Activated naive CD8-positive, alpha-beta T cell treated with anti-CD3 and anti-CD28 coated beads, Interleukin-2, amount 50 U/mL, for 24 hours (primary cell): Measurements from ENCODE around the gene SNAPC5.

Source experiments
- ATAC-seq: fragments of 150-1000 bp; cut with Tn5 transposase; one replicate; pipeline ENCODE4 v1.10.0; 2021
- DNase-seq: peaks from one replicate; pipeline ENCODE4 v3.0.0; 2021
- H3K27ac Mint-ChIP-seq: one replicate; pipeline ENCODE4 v1.8.0; 2021; ENCODE audit warnings: mild to moderate bottlenecking, mixed read lengths
- H3K27me3 Mint-ChIP-seq: one replicate; pipeline ENCODE4 v1.8.0; 2021; ENCODE audit warnings: mixed read lengths
- H3K36me3 Mint-ChIP-seq: one replicate; pipeline ENCODE4 v1.8.0; 2021; ENCODE audit warnings: low read depth, mixed read lengths
- H3K4me1 Mint-ChIP-seq: one replicate; pipeline ENCODE4 v1.8.0; 2021; ENCODE audit warnings: mixed read lengths
- H3K4me3 Mint-ChIP-seq: one replicate; pipeline ENCODE4 v1.8.0; 2021; ENCODE audit warnings: mild to moderate bottlenecking, moderate library complexity, mixed read lengths
- H3K9me3 Mint-ChIP-seq: one replicate; pipeline ENCODE4 v1.8.0; 2021; ENCODE audit warnings: mixed read lengths

Gene SNAPC5, protein sequence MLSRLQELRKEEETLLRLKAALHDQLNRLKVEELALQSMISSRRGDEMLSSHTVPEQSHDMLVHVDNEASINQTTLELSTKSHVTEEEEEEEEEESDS

DNA sequence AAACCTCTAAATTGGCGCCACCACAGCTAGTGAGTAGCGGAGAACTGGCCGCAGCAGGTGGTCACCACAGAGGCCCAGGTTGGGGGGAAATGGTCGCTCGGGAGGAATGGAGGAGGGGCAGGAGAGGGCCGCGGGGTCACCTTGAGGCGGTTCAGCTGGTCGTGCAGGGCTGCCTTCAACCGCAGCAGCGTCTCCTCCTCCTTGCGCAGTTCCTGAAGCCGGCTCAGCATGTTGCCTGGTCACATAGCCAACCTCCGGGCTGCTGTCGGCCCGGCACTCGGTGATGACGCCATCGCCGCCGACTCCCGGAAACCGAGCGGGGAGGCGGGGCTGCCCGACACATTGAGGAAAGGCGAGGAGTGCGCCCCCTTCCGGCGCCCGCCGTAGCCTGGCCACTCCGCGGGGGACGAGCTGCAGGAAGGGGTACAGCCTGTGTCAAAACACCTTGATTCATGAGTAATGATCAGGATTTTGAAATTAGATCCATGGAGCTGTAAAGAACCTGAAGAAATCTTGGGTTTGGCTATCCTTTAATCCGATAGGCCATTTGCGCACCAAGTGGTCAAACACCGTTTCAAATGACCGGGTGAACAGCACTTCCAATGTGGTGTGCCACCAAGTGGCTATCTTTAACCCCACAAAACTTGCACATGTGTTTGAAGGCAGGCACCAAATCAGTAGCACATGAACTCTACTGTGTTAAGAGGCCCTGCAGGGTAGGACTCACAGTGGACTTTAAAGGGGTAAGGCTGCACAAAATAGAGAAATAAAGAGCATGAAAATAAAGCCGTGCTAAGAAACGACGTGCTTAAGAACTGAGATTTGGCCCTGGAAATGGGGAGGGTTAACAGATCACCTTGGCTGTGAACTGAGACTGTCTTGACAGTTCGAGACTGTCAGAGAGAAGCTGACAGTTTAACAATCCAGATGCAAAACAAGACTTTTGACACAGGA lies at the start of gene SNAPC5:
Gene SNAPC5 (minus strand): TSS at position 261 of the 954 bp plus-strand sequence. CDS start 31 bp downstream, at position 230.
- H3K27ac Mint-ChIP-seq = peak within 1 kb of the TSS; percentile 99
- H3K27me3 Mint-ChIP-seq = no peaks in the 10 kb centered on the region
- H3K36me3 Mint-ChIP-seq = peaks cover 88% of the 10 kb centered on the region
- H3K9me3 Mint-ChIP-seq = no peaks in the 10 kb centered on the region
- H3K4me1 Mint-ChIP-seq = peaks cover 72% of the 10 kb centered on the region
- ATAC-seq (peak; percentile 86), DNase-seq (peak; percentile 99)
- H3K4me3 Mint-ChIP-seq = peak within 1 kb of the TSS; percentile 93

DNA sequence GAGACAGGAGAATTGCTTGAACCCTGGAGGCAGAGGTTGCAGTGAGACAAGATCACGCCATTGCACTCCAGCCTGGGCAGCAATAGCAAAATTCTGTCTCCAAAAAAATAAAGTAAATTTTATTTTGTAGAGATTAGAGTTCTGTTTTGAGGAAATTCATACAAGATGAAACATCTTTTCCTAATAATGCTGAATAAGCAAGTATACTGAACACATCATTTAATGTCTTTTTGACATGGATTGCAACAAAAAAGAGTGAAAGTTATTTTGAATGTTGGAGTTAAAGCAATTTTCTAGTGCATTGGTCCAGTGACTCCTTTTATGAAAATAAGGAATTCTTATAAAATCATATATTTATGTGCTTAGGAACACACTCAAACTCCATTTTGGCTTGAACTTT lies 47.7 kb upstream of the SNAPC5 start:
- ATAC-seq = no peak
- no peaks in the 10 kb centered on the region for H3K27me3 Mint-ChIP-seq

DNA sequence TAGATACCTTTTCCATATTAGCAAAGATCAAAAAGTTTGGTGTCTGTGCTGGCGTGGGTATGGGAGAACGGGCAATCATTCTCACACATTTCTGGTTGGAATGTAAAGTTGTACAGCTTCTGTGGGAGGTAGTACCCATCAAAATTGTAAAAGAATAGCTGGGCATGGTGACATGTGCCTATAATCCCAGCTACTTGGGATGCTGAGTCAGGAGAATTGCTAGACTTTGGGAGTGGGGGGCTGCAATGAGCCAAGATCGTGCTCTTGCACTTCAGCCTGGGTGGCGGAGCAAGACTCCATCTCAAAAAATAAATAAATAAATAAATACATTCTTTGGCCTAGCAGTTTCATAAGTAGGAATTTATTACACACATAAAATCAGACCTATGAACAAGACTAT lies 45.3 kb upstream of the SNAPC5 start:
- no peaks in the 10 kb centered on the region for H3K27me3 Mint-ChIP-seq
- H3K27ac Mint-ChIP-seq = no peak overlapping the region
- peaks cover 2% of the 10 kb centered on the region for H3K4me1 Mint-ChIP-seq
- no peak overlapping the region for H3K4me3 Mint-ChIP-seq
- ATAC-seq = no peak
- no peak for DNase-seq
- peaks cover 40% of the 10 kb centered on the region for H3K36me3 Mint-ChIP-seq
- no peaks in the 10 kb centered on the region for H3K9me3 Mint-ChIP-seq

More for the DNA sequence above, 47.7 kb upstream of the SNAPC5 start:
- H3K4me3 Mint-ChIP-seq = no peak overlapping the region
- H3K36me3 Mint-ChIP-seq = peaks cover 30% of the 10 kb centered on the region
- H3K4me1 Mint-ChIP-seq = peaks cover 2% of the 10 kb centered on the region
- DNase-seq = no peak
- no peaks in the 10 kb centered on the region for H3K9me3 Mint-ChIP-seq
- H3K27ac Mint-ChIP-seq = no peak overlapping the region

DNA sequence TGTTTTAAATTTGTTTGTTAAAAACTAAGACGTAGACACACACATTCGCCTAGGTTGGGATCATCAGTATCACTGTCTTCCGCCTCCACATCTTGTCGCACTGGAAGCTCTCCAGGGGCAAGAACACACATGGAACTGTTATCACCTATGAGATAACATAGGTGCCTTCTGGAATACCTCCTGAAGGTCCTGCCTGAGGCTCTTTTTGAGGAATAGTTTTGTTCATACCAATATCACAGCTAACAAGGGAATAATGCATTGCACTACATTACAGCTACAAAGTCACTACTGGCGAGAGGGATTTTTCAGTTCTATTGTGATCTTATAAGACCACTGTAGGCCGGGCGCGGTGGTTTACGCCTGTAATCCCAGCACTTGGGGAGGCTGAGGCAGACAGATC lies 37.5 kb upstream of the SNAPC5 start:
- H3K4me3 Mint-ChIP-seq = no peak overlapping the region
- no peaks in the 10 kb centered on the region for H3K27me3 Mint-ChIP-seq
- DNase-seq (no peak), ATAC-seq (no peak)
- H3K27ac Mint-ChIP-seq = no peak overlapping the region
- peaks cover 44% of the 10 kb centered on the region for H3K36me3 Mint-ChIP-seq
- H3K9me3 Mint-ChIP-seq = no peaks in the 10 kb centered on the region
- no peaks in the 10 kb centered on the region for H3K4me1 Mint-ChIP-seq

DNA sequence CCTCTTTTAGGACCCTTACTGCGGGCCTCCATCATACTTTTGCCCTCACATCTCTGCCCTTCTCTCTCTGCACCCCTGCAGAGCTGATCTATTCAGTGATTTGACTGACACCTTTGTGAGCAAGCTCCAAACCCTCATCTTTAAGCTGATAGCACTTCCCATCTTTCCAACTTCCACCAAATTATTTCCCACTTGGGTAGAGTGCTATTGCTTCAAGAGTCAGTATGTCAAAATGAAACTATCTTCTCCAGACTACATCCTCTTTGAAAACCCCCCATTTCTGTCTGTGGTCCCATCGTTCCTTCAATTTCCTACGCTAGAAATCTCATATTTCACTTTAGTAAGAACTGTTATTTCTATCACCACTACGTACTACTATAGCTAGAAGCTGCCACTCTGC lies 27.3 kb upstream of the SNAPC5 start:
- H3K4me3 Mint-ChIP-seq = no peak overlapping the region
- DNase-seq = no peak
- H3K4me1 Mint-ChIP-seq = no peaks in the 10 kb centered on the region
- no peak for ATAC-seq
- no peaks in the 10 kb centered on the region for H3K9me3 Mint-ChIP-seq
- H3K36me3 Mint-ChIP-seq = peaks cover 47% of the 10 kb centered on the region
- H3K27ac Mint-ChIP-seq = no peak overlapping the region
- no peaks in the 10 kb centered on the region for H3K27me3 Mint-ChIP-seq

DNA sequence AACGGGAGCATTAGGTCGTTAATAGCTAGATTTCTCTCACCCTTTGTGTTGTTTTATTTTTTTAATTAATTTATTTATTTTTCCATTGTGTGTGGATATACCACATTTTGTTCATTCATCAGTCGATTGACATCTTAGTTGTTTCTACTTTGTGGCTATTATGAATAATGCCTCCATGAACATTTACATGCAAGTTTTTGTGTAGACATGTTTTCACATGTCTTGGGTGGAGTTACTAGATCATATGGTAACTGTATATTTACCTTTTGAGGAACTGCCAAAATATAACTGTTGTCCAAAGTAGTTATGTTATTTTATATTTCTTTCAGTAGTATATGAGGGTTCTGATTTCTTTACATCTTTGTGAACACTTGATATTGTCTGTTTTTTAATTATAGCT lies 26.4 kb upstream of the SNAPC5 start:
- Mint-ChIP-seq H3K27me3 (no peaks in the 10 kb centered on the region), H3K4me3 (no peak overlapping the region), H3K4me1 (no peaks in the 10 kb centered on the region), H3K36me3 (peaks cover 44% of the 10 kb centered on the region), H3K27ac (no peak overlapping the region), H3K9me3 (no peaks in the 10 kb centered on the region)
- DNase-seq (no peak), ATAC-seq (no peak)

DNA sequence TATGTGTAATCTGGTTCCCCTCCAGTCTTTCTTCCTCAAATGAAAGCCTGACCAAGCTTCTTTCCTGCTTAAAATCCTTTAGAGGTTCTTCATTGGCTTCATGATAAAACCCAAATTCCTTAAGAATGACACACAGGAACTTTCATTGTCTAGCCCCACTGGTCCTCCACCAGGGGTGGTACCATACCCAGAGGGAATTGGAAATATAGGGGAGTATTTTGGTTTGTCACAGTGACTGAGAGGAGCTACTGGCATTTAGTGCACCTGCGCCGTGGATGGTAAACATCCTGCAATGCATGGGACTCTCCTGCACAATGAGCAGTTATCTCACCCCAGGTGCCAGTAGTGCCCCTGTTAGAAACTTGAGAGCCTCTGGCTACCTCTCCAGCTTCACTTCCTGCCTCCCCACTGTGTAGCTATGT lies 18.4 kb upstream of the SNAPC5 start:
- Mint-ChIP-seq H3K4me3 (no peak overlapping the region), H3K9me3 (no peaks in the 10 kb centered on the region), H3K27me3 (no peaks in the 10 kb centered on the region), H3K4me1 (no peaks in the 10 kb centered on the region), H3K36me3 (peaks cover 23% of the 10 kb centered on the region), H3K27ac (no peak overlapping the region)
- DNase-seq (no peak), ATAC-seq (no peak)

DNA sequence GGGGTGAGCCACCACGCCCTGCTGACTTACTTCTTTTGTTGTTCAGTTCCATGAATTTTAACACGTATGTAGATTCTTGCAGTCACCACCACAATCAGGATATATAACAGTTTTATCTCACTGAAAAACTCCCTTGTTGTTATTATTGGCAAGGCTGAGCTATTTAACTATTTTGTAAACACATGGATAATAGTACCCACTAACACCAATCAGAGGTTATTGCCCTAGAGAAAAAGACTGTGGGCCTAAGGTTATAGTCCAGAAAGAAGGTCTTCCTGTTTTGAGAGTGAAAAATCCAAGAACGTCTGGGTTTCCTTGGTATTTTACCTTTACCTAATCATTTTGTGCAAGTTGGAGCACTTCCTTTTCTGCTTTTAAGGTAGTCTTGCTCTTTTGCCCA lies 17.0 kb upstream of the SNAPC5 start:
- Mint-ChIP-seq H3K4me3 (no peak overlapping the region), H3K9me3 (no peaks in the 10 kb centered on the region), H3K4me1 (no peaks in the 10 kb centered on the region), H3K27me3 (no peaks in the 10 kb centered on the region), H3K36me3 (peaks cover 28% of the 10 kb centered on the region), H3K27ac (no peak overlapping the region)
- DNase-seq (no peak), ATAC-seq (no peak)

DNA sequence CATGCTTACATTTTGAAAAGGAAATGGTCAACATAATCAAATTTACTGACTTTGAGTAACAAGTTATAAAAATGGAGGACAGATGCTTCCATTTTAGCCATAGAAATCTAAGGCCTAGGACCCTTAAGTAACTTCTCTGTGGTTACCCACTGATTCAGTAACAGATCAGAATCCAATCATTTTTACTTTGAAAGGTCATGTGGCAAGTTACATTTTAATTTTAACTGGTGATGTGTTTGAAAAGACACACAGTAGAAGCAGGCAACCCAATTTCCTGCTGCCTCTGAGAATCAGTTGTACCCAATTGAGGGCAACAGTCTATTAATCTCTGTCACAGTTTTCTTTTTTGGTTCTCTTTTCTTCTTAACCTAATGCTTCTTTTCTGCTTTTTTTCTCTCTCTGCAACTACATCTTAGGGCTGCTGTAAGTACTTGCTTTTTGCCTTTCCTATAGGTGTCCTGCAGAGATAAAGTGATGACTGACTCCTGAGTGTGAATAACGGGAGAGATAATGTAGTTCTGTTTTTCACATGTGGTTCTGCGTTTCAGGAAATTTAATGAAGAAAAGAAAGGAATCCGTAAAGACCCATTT lies 10.8 kb upstream of the SNAPC5 start:
- Mint-ChIP-seq H3K4me3 (no peak overlapping the region), H3K27me3 (no peaks in the 10 kb centered on the region), H3K27ac (no peak overlapping the region), H3K36me3 (peaks cover 37% of the 10 kb centered on the region), H3K9me3 (no peaks in the 10 kb centered on the region), H3K4me1 (peaks cover 29% of the 10 kb centered on the region)
- ATAC-seq (no peak), DNase-seq (no peak)

DNA sequence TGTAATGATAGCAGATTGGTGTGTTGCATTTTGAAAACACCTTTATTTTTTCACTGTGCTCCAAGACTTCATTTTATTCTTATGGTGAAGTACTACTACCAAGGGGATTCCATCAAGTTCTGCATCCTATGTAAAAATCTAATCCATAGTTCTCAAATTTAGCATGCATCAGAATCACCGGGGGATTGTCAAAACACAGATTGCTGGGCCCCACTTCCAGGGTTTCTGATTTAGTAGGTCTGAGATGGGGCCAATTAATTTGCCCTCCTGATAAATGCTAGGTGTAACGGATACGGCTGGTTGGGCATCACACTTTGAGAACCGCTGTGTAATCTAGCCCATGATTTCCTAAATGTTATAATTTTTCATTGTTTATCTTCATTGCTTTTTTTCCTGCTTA lies 8.3 kb upstream of the SNAPC5 start:
- no peak for ATAC-seq
- peaks cover 60% of the 10 kb centered on the region for H3K36me3 Mint-ChIP-seq
- H3K4me3 Mint-ChIP-seq = peak overlapping the region; percentile 100
- H3K4me1 Mint-ChIP-seq = peaks cover 54% of the 10 kb centered on the region
- H3K27me3 Mint-ChIP-seq = no peaks in the 10 kb centered on the region
- H3K27ac Mint-ChIP-seq = peak overlapping the region; percentile 99
- H3K9me3 Mint-ChIP-seq = no peaks in the 10 kb centered on the region
- no peak for DNase-seq

DNA sequence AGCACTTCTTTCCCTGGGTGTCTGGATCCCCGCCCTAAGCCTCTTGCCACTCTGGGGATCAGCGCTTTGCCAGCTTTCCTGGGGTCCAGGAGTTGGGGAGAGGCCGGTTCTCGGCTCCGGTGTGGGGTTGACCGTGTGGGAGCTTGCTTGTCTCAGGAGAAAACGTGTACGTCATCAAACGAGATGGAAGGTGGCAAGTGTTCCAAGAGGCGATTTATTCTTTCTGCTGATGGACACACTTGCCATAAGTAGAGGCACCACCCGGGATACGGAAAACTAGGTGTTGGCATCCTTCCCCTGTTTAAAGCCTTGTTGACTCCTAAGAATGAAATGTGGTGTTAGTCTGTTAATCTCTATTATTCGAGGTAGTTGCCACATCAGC lies 7.9 kb upstream of the SNAPC5 start:
- Mint-ChIP-seq H3K36me3 (peaks cover 61% of the 10 kb centered on the region), H3K27ac (peak overlapping the region; percentile 99), H3K4me3 (peak overlapping the region; percentile 100), H3K4me1 (peaks cover 57% of the 10 kb centered on the region), H3K27me3 (no peaks in the 10 kb centered on the region), H3K9me3 (no peaks in the 10 kb centered on the region)
- ATAC-seq (no peak), DNase-seq (no peak)

DNA sequence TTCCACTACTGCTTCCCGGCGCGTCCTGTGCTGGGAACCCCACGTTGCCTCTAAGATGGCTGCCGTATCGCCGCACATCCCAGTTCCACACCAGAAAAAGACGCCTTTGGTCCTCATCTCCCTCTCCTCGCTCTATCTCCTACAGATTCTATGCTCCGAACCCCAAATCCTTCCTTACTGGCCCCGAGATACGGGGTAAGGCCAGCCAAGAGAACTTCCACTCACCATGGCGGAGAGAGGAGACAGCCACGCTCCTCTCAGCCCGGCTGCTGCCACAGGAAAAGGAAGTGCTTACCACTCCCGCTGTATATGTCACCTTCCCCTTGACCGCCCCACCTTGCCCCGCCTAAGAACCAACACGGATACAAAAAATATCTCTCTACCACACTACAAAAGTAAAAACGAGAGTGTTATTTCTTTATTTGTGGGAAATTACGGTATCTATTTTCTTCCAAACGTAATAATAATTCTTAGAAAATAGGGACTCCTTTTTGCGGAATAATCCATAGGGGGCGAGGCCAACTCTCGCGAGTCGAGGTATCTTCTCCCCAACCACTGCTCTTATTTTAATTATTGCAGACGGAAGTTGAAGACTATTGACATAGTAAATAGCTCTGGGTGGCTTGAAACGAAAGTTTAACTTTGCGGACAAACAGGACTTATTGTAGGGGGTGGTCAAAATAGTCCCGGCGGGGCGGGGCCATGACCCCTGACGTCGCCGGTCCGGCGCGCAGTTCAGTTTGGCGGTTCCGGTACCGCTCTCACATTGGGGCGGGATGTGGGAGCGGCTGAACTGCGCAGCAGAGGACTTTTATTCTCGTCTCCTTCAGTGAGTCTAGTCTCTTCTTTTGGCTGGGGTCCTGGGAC lies 7.2 kb upstream of the SNAPC5 start, which contains the start of the genes RPL4 and ZWILCH:
Gene RPL4 (minus strand): TSS at position 293 of the 867 bp plus-strand sequence. CDS start 65 bp downstream, at position 228.
Gene ZWILCH (plus strand): TSS at position 764 of the 867 bp plus-strand sequence. CDS start 13 bp downstream, at position 777.
- DNase-seq = peak; percentile 80
- Mint-ChIP-seq H3K27ac (peak within 1 kb of the TSS; percentile 99), H3K4me3 (peak within 1 kb of the TSS; percentile 100), H3K27me3 (no peaks in the 10 kb centered on the region), H3K4me1 (peaks cover 64% of the 10 kb centered on the region), H3K9me3 (no peaks in the 10 kb centered on the region), H3K36me3 (peaks cover 66% of the 10 kb centered on the region)
- peak; percentile 83 for ATAC-seq

DNA sequence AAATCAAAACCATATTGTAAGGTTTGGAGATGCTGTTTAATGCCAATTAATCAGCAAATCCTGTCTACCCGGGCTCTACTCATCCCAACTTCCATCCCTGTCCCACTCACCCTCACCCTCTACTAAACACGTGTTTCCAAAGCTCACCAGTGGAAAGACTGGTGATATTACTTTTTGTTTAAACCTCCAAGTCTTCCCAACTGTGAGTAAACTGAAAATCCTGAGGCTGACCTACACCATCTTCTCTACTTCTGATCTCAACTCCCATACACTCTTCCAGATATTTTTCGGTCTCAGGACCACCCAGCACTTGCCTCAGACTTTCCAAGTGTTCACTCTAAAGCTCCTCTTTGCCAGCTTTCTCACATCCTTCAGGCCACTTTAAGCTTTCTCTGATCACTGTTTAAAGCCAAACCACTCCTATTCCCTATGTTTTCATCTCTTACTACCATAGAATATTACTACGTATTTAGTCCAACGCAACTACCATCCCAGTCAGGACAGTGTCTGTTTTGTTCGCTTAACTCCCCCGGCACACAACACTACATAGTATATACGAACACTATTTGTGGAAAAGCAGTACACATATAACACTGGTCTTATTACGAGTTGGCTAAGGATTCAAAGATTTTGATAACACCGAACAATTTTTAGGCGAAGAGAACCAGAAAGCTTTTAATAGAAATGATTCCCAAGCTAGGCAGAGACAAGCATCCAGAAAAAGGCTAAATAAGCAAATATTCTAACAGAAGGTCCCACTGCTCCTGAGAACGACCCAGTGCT lies 6.4 kb upstream of the SNAPC5 start:
- DNase-seq (no peak), ATAC-seq (no peak)
- Mint-ChIP-seq H3K27me3 (no peaks in the 10 kb centered on the region), H3K27ac (peak overlapping the region; percentile 99), H3K9me3 (no peaks in the 10 kb centered on the region), H3K36me3 (peaks cover 69% of the 10 kb centered on the region), H3K4me1 (peaks cover 68% of the 10 kb centered on the region), H3K4me3 (peak overlapping the region; percentile 100)
